NT2/D1 (cell line): ENCODE measurements around the gene ATP6V0B.

ENCODE experiments used
- YY1 ChIP-seq: IDR thresholded peaks from 2 replicates; pipeline ENCODE4 v1.6.1; 2011; ENCODE audit not compliant: insufficient read length, insufficient read depth
- ZNF274 ChIP-seq: IDR thresholded peaks from 2 replicates; pipeline ENCODE4 v1.6.1; 2011; ENCODE audit warnings: mild to moderate bottlenecking, low read depth, low read length

GRCh38 chr1:43991200-43991475, 16.4 kb downstream of the ATP6V0B start:
- TF ChIP-seq YY1 (no peak), ZNF274 (no peak)
